Measurements from ENCODE around the gene RYR3.

The RYR3 gene

DNA sequence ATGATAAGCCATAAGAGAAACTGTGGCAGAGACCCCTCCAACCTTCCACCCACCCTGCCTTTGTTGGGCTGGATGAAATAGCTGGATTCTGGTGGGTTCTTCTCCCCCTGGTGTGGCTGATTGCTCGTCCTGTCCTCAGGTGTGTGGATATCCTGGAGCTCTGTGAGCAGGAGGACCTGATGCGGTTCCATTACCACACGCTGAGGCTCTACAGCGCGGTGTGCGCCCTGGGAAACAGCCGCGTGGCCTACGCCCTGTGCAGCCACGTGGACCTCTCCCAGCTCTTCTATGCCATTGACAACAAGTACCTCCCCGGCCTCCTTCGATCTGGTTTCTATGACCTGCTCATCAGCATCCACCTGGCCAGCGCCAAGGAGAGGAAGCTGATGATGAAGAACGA, 351.2 kb downstream of the RYR3 start:
- no peak for DNase-seq

- DNase-seq = no peak
Measured at GRCh38 chr15:33664947-33665346, 354.2 kb downstream of the RYR3 start.

DNA sequence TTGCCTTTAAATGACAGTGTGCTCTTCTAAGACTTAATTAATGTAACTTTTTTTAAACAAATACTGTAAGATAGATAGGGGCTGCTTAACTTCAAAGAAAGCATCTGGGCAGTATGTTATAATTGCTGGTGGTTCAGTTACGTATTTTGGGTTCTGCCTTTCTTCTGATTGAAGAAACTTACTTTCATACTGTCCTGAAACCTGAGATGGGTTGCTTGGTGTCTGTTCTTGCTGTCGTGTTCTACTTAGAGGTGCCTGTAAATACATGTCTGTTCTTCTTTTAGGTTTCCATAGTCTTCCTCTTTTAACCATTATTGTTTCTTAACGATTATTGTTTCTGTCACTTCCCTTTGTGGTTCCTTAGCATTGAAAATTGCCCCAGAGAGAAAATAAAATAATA, 359.8 kb downstream of the RYR3 start:
- DNase-seq = no peak

DNA sequence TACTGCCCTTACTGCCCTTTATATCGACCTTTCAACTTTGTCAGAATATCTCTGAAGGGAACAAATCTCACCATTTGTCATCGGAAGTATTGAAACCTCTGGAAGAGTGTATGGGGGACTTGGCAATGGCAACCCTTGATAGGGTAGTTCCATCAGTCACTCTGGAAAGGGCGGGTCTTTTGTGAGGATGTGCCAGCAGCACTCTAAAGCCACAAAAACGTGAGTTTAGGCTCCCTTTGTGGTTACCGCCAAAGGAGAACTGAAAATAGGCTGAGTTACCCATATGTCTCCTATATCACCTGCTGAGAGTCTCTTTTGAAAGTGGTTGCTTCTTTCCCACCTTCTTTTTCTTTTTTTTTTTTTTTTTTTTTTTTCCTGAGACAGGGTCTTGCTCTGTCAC, 360.7 kb downstream of the RYR3 start:
- no peak for DNase-seq

DNA sequence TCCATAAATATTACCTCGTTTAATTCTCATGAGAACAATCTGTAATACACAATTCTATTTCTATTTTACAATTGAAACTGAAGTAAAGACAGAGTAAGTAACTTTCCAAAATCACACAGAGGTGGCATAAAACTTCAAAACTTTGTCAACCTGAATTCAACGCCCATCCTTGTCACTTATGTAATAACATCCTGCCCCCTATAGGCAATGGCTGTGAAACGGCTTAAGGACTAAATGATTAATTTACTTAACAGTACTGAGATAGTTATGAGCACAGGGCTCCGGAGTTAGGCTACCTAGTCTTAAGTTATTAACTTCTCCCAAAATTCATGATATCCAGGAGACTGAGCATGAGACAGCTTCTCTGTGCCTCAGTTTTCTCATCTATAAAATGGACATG, 364.5 kb downstream of the RYR3 start:
- DNase-seq = peak in 1 of 2 donors; percentile 18

- DNase-seq = no peak
Measured at GRCh38 chr15:33677238-33677830, 366.6 kb downstream of the RYR3 start.

DNA sequence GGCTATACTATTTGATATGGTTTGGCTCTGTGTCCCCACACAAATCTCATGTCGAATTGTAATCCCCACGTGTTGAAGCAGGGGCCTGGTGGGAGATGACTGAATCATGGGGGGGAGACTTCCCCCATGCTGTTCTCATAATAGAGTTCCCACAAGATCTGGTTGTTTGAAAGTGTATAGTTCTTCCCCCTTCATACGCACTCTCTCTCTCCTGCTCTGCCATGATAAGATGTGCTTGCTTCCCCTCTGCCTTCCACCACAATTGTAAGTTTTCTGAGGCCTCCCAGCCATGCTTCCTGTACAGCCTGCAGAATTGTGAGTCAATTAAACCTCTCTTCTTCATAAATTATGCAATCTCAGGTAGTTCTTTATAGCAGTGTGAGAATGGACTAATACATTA, 367.4 kb downstream of the RYR3 start:
- no peak for DNase-seq

- DNase-seq = no peak
Measured at GRCh38 chr15:33678602-33679001, 367.8 kb downstream of the RYR3 start.

DNA sequence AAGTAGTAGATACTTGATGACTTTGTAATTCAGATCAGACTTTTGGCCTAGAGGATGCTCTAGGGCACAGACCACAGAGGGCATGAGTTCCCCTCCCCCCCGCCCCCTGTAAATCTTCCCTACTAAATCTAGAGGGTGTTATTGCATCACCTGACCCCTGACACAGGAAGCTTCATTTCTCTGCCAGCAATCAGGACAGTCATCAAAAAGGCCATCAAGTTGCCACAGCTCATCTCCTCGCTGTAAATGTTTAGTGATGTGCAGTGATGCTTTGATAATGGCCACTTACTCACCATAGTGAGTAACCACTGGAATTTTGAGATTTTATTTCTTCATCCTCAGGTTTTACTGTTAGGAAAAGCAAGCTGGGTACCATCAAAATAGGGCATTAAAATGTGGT, 368.3 kb downstream of the RYR3 start:
- no peak for DNase-seq

DNA sequence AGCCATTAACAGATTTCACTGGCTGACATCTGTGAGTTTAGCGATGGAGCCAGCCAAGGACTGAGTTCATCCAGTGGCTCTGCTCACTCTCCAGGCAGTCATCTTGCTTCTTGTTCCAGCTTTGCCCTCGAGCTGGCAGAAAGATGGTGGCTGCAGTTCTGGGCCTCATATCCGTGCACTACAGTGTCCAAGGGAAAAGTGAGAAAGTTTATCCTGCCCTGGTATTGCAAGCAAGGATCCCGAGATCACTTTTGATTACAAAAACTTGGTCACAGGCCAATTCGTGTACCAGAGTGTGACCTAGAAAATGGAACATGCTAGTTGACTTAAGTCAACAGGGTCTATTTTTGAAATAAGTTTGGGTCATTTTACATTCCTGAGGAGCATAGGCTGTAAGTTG, 369.6 kb downstream of the RYR3 start:
- no peak for DNase-seq

GRCh38 chr15:33693166-33693800, 382.5 kb downstream of the RYR3 start:
- no peak for DNase-seq

- DNase-seq = no peak
Measured at GRCh38 chr15:33698126-33698525, 387.4 kb downstream of the RYR3 start.

- no peak for DNase-seq
Measured at GRCh38 chr15:33699145-33699544, 388.4 kb downstream of the RYR3 start.

- DNase-seq = no peak
Measured at GRCh38 chr15:33699691-33700447, 389.1 kb downstream of the RYR3 start.

DNA sequence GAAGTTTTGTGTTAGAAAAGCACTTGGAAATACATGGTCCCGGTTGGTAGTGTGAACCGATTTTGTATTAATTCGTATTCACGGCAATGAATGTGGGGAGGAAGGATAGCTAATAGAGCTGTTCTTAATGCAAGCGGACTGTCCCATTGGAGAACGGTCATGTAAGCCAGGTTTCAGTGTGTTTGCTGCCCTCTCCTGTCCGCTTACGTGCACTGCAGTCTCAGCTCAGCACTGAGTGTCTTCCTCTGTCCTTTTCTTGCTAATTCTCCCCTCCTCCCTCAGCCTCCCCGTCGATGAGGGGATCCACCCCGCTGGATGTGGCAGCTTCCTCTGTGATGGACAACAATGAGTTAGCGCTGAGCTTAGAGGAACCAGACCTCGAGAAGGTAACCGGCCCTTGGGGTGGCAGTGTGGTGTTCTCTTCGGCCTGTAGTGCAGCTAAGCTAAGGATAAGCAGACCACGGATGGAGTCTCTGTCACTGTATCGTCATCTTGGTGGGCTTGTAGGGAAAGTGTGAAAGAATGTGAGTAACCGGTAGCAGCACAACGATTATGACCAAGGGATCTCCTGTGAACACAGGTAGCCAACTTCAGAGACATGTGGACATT, 390.0 kb downstream of the RYR3 start:
- DNase-seq = no peak

DNA sequence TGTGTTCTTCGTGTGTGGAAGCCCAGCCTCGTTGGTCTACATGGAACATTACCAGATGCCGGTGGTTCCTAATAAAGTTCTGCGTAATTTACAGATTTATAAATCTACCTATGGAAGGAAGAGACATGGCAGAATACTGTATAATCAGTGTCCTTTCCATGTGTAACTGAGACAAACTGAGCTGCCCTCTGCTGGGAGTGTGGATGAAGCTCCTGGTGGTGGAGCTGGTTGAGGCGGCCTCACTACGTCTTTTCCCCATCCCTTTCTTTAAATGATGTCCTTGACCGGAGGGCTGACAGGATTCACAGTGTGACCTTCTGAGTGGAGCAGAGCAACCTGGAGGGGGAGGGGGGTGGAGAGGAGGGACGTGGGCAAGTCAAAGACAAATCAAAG, 390.5 kb downstream of the RYR3 start:
- DNase-seq = no peak

DNA sequence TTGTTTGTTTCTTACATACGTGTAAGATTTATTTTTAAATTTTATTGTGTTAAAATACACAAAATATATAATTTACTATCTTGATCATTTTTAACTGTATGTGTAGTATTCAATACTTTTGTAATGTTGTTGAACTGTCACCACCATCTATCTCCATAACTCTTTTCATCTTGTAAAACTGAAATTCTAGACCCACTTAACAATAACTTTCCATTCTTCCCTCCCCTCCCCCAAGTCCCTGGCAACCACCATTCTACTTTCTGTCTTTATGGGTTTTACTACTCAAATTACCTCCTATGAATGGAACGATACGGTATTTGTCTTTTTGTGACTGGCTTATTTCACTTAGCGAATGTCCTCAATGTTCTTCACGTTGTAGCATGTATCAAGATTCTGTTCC, 395.4 kb downstream of the RYR3 start:
- no peak for DNase-seq

DNA sequence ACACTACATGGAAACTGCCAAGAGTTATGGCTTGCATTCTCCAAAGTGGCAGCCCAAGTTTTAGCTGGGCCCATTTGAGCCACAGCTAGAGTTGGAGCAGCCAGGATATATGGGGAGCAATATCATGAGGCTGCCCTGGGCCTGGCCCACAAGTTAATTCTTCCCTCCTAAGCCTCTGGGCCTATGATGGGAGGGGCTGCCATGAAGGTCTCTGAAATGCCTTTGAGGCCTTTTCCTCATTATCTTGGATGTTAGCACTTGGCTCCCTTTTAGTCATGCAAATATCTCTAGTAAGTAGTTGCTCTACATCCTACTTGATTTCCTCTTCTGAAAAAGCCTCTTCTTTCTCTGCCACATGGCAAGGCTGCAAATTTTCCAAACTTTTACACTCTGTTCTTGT, 400.0 kb downstream of the RYR3 start:
- no peak for DNase-seq

- DNase-seq = no peak
Measured at GRCh38 chr15:33716025-33716424, 405.3 kb downstream of the RYR3 start.

- no peak for DNase-seq
Measured at GRCh38 chr15:33720952-33721351, 410.2 kb downstream of the RYR3 start.

GRCh38 chr15:33722005-33722672, 411.4 kb downstream of the RYR3 start:
- no peak for DNase-seq

GRCh38 chr15:33722673-33723015, 411.9 kb downstream of the RYR3 start:
- no peak for DNase-seq

DNA sequence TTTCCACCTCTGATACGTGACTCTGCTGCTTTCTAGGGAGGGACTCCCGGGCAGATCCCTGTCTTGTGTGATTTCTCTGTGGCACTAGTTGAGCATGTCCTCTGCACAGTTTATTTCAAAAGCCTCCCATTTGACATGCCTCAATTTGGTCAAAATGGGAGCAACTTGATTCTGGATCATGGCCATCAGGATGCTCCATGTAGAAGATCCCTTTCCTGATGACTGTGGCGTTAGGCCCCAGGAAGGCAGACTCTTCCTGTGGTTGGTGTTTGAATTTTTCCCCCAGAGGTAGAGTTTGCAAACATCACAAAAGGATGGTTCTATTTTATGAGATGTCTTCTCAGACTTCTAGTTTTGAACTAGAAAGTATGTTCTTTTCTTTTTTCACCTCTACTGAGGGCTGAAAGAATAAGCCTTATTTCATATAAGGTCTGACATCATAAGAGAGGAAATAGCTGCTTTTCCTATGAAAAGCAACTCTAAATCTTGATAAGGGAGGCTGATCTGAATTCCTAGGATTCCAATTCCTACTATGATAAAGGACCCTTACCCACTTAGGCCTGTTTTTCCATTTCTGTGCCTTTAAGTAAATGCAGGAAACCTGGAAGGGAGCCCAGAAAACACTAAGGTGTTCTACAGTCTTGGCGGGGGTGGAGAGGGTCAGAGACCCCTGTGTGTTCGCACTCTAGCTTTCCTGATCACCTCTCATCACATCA, 413.7 kb downstream of the RYR3 start:
- DNase-seq = no peak

All from bone marrow (tissue), 2 donors.